Measurements from ENCODE around the gene GAS2.
A peak's percentile ranks its signal among the peaks of the same experiment; 100 is the strongest.

- TF ChIP-seq CTCF (conservative IDR thresholded peaks at IDR 0.05): 0 out of 2 replicates have a peak, but pooled peaks have one; percentile 18
- no peak for TF ChIP-seq EZH2 (IDR thresholded peaks at IDR 0.05; ENCODE audit: low read depth)
These were observed 33.0 kb upstream of the GAS2 start for GRCh38 chr11:22633354-22633902.

All from PC-9 (cell line).